SK-N-SH treated with all-trans-retinoic acid at 6 μM for 48 hours (cell line): ENCODE data around the gene FLYWCH2.

ENCODE experiments used
- ATAC-seq: fragments of 200-7000 bp; cut with Tn5 transposase; 3 replicates; pipeline ENCODE4 v1.9.1; 2020; ENCODE audit warnings: mild to moderate bottlenecking, moderate library complexity
- ARNTL ChIP-seq: fragments of 450-650 bp; formaldehyde crosslinking; IDR thresholded peaks from 2 replicates; pipeline ENCODE4 v1.5.0; 2020; ENCODE audit warnings: low read depth, mild to moderate bottlenecking, moderate library complexity, borderline replicate concordance
- CSDC2 ChIP-seq: fragments of 250-450 bp; sonication (Bioruptor Pico); IDR thresholded peaks from 2 replicates; pipeline ENCODE4 v1.5.0; 2020; ENCODE audit warnings: mild to moderate bottlenecking, moderate library complexity
- ESRRG ChIP-seq: fragments of 250-450 bp; sonication (Bioruptor Pico); IDR thresholded peaks from 2 replicates; pipeline ENCODE4 v1.6.1; 2021; ENCODE audit warnings: mild to moderate bottlenecking
- GLIS3 ChIP-seq: fragments of 250-450 bp; sonication (Bioruptor Pico); IDR thresholded peaks from 2 replicates; pipeline ENCODE4 v1.5.0; 2020; ENCODE audit warnings: mild to moderate bottlenecking, moderate library complexity
- ISL1 ChIP-seq: fragments of 250-450 bp; sonication (Bioruptor Pico); IDR thresholded peaks from 2 replicates; pipeline ENCODE4 v2.1.2; 2022; ENCODE audit warnings: mild to moderate bottlenecking, moderate library complexity
- PPARA ChIP-seq: fragments of 250-450 bp; sonication (Bioruptor Pico); IDR thresholded peaks from 2 replicates; pipeline ENCODE4 v1.5.0; 2020; ENCODE audit warnings: mild to moderate bottlenecking, borderline replicate concordance
- TCF4 ChIP-seq: fragments of 250-450 bp; sonication (Bioruptor Pico); IDR thresholded peaks from 2 replicates; pipeline ENCODE4 v1.8.0; 2021; ENCODE audit warnings: mild to moderate bottlenecking, moderate library complexity, borderline replicate concordance
- TOX ChIP-seq: fragments of 250-450 bp; sonication (Bioruptor Pico); IDR thresholded peaks from 2 replicates; pipeline ENCODE4 v1.8.0; 2021; ENCODE audit warnings: mild to moderate bottlenecking, moderate library complexity, borderline replicate concordance
- ZC3H10 ChIP-seq: fragments of 250-450 bp; sonication (Bioruptor Pico); IDR thresholded peaks from 2 replicates; pipeline ENCODE4 v1.5.1; 2021; ENCODE audit warnings: mild to moderate bottlenecking, moderate library complexity
- ZFP30 ChIP-seq: fragments of 450-650 bp; formaldehyde crosslinking; IDR thresholded peaks from 2 replicates; pipeline ENCODE4 v1.5.0; 2022; ENCODE audit warnings: mild to moderate bottlenecking, moderate library complexity
- ZNF70 ChIP-seq: fragments of 450-650 bp; formaldehyde crosslinking; IDR thresholded peaks from 2 replicates; pipeline ENCODE4 v1.5.0; 2020; ENCODE audit warnings: mild to moderate bottlenecking, moderate library complexity
- ZNF8 ChIP-seq: fragments of 450-650 bp; formaldehyde crosslinking; IDR thresholded peaks from 2 replicates; pipeline ENCODE4 v1.5.0; 2020; ENCODE audit warnings: mild to moderate bottlenecking, moderate library complexity
- TF ChIP-seq, protein P1 (sequence below): fragments of 250-450 bp; sonication (Bioruptor Pico); IDR thresholded peaks from 2 replicates; pipeline ENCODE4 v1.8.0; 2021; ENCODE audit warnings: low read depth, mild to moderate bottlenecking, moderate library complexity, borderline replicate concordance
- TF ChIP-seq, protein P2 (sequence below): fragments of 250-450 bp; sonication (Bioruptor Pico); IDR thresholded peaks from 2 replicates; pipeline ENCODE4 v1.5.0; 2020; ENCODE audit warnings: mild to moderate bottlenecking, moderate library complexity
- TF ChIP-seq, protein P3 (sequence below): fragments of 250-450 bp; sonication (Bioruptor Pico); IDR thresholded peaks from 2 replicates; pipeline ENCODE4 v1.5.1; 2021; ENCODE audit warnings: mild to moderate bottlenecking, moderate library complexity

Gene FLYWCH2

DNA sequence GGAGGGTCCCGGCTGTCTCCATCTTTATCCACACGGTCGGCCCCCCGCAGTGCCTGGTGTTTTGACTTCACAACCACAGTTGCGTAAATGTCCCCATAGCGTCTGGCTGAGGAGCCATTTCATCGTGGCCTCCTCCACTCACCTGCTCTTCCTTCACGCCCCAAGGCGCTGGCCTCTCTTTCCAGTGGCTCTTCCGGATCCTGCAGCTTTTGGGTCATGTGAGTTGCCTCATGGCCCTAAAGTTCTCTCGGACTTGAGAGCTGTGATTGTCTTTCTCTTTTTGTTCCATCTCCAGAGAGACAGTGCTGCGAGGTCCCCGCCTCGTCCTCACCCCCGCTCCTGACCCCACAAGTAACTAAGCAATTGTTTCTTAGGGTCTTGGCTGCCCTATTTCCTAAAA, 51.4 kb downstream of the FLYWCH2 start (continued):
- TF ChIP-seq, protein P1, sequence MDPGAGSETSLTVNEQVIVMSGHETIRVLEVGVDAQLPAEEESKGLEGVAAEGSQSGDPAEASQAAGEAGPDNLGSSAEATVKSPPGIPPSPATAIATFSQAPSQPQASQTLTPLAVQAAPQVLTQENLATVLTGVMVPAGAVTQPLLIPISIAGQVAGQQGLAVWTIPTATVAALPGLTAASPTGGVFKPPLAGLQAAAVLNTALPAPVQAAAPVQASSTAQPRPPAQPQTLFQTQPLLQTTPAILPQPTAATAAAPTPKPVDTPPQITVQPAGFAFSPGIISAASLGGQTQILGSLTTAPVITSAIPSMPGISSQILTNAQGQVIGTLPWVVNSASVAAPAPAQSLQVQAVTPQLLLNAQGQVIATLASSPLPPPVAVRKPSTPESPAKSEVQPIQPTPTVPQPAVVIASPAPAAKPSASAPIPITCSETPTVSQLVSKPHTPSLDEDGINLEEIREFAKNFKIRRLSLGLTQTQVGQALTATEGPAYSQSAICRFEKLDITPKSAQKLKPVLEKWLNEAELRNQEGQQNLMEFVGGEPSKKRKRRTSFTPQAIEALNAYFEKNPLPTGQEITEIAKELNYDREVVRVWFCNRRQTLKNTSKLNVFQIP (CRISPR knock-in tag), result no peak

DNA sequence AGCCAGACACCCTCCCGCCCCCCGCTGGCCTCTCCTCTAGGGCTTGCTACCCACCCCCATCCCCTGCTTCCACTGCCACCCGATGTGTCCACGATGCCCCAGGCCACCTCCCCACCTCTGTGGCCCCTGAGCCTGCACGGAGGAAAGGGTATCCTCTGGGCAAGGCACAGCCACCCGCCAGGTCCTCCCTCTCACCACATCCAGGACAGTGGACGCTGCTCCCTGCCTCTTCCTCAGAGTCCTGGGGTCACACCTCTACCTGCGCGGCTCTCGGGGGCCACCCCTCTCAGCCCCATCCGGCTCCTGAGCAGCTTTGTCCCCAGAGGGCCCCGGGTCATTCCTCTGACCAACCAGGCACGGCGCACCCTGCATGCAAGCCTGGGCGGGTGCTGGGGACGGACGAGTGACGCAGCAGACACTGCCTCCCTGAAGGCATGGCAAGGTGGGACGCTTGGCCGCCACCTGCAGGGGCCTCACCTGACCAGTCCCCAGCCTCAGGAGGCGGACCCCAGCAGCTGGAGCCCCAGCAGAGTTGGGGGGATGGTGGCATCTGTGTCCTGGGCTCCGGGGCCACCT, 53.5 kb downstream of the FLYWCH2 start:
- no peak for ATAC-seq
- no peak for TF ChIP-seq ISL1 (CRISPR knock-in tag)
- no peak for TF ChIP-seq ESRRG (CRISPR knock-in tag)
- no peak for TF ChIP-seq ZNF70
- TF ChIP-seq TCF4 (CRISPR knock-in tag), result no peak
- TF ChIP-seq ZFP30 (CRISPR knock-in tag), result no peak
- TF ChIP-seq GLIS3 (CRISPR knock-in tag), result no peak
- no peak for TF ChIP-seq ZC3H10 (CRISPR knock-in tag)
- no peak for TF ChIP-seq PPARA (CRISPR knock-in tag)
- TF ChIP-seq, protein P2, sequence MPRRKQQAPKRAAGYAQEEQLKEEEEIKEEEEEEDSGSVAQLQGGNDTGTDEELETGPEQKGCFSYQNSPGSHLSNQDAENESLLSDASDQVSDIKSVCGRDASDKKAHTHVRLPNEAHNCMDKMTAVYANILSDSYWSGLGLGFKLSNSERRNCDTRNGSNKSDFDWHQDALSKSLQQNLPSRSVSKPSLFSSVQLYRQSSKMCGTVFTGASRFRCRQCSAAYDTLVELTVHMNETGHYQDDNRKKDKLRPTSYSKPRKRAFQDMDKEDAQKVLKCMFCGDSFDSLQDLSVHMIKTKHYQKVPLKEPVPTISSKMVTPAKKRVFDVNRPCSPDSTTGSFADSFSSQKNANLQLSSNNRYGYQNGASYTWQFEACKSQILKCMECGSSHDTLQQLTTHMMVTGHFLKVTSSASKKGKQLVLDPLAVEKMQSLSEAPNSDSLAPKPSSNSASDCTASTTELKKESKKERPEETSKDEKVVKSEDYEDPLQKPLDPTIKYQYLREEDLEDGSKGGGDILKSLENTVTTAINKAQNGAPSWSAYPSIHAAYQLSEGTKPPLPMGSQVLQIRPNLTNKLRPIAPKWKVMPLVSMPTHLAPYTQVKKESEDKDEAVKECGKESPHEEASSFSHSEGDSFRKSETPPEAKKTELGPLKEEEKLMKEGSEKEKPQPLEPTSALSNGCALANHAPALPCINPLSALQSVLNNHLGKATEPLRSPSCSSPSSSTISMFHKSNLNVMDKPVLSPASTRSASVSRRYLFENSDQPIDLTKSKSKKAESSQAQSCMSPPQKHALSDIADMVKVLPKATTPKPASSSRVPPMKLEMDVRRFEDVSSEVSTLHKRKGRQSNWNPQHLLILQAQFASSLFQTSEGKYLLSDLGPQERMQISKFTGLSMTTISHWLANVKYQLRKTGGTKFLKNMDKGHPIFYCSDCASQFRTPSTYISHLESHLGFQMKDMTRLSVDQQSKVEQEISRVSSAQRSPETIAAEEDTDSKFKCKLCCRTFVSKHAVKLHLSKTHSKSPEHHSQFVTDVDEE (CRISPR knock-in tag), result no peak

DNA sequence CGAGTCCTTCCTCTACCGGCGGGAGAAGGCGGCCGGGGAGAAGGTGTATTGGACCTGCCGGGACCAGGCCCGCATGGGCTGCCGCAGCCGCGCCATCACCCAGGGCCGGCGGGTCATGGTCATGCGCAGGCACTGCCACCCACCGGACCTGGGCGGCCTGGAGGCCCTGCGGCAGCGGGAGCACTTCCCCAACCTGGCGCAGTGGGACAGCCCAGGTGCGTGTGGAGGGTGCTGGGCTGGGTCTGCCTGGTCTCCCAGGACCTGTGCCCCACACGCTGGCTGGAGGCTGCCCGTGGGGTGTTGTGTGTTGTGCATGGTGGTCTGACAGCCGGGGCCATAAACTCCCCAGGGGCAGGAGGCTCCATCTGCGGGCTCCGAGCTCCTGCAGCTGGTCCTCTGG, 54.2 kb downstream of the FLYWCH2 start:
- no peak for ATAC-seq
- TF ChIP-seq GLIS3 (CRISPR knock-in tag) (no peak), ZNF8 (no peak), ARNTL (CRISPR knock-in tag) (no peak)
- TF ChIP-seq, protein P1 (CRISPR knock-in tag), result no peak
- TF ChIP-seq, all 23 proteins: peak for 0

DNA sequence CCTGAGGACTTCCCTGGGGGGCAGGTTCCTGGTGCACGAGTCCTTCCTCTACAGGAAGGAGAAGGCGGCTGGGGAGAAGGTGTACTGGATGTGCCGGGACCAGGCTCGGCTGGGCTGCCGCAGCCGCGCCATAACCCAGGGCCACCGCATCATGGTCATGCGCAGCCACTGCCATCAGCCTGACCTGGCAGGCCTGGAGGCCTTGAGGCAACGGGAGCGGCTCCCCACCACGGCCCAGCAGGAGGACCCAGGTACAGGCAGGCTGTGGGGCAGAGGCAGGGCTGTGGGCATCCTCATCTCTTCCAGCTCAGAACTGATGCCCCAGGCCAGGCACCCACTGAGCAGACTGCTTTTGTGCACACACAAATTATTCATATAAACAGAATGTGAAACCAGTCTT, 55.2 kb downstream of the FLYWCH2 start:
- no peak for TF ChIP-seq ZNF8
- no peak for TF ChIP-seq GLIS3 (CRISPR knock-in tag)
- no peak for TF ChIP-seq ZFP30 (CRISPR knock-in tag)
- TF ChIP-seq, protein P2 (CRISPR knock-in tag), result no peak
- TF ChIP-seq CSDC2 (CRISPR knock-in tag), result no peak
- TF ChIP-seq, protein P1 (CRISPR knock-in tag), result no peak
- no peak for TF ChIP-seq ZNF70
- no peak for TF ChIP-seq PPARA (CRISPR knock-in tag)
- TF ChIP-seq ISL1 (CRISPR knock-in tag), result no peak
- TF ChIP-seq TCF4 (CRISPR knock-in tag), result no peak
- TF ChIP-seq TOX, result no peak
- TF ChIP-seq, protein P3, sequence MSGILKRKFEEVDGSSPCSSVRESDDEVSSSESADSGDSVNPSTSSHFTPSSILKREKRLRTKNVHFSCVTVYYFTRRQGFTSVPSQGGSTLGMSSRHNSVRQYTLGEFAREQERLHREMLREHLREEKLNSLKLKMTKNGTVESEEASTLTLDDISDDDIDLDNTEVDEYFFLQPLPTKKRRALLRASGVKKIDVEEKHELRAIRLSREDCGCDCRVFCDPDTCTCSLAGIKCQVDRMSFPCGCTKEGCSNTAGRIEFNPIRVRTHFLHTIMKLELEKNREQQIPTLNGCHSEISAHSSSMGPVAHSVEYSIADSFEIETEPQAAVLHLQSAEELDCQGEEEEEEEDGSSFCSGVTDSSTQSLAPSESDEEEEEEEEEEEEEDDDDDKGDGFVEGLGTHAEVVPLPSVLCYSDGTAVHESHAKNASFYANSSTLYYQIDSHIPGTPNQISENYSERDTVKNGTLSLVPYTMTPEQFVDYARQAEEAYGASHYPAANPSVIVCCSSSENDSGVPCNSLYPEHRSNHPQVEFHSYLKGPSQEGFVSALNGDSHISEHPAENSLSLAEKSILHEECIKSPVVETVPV (CRISPR knock-in tag), result no peak
- TF ChIP-seq, all 23 proteins: peak for 0
- ATAC-seq, result no peak
